Measurements from ENCODE around the gene GPHN. TPM values are rescaled to one million over a fixed set of nuclear protein-coding genes. Genes with fewer than 3 reads are reported as not detected.
A peak's percentile ranks its signal among the peaks of the same experiment; 100 is the strongest.

The GPHN gene
- total RNA-seq, 1 donor from 2014 or later = 8.8 TPM

DNA sequence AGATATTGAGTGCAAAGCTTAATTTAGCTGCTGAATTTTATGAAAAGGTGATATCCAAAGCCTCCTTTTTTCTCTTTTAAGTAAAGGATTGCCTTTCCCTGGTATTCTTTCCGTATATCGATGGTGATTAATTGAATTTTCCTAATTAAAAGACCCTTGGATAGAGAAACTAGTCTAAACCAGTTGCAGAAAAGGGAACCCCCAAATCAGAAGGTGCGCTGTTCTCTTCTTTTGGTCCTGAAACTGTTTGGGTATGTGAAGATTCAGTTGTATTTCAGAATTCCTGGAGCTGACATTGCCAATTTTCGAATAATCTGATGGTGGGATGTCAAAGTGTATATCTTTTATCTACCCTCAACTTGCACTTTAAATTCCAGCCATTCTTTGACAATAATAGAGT lies 1.9 kb downstream of the GPHN start:
- DNase-seq (ENCODE audit: low read depth) = no peak
- H3K4me3 ChIP-seq (ENCODE audit: low read depth, low read length) = peak overlapping the region; percentile 82
- TF ChIP-seq, protein P1, sequence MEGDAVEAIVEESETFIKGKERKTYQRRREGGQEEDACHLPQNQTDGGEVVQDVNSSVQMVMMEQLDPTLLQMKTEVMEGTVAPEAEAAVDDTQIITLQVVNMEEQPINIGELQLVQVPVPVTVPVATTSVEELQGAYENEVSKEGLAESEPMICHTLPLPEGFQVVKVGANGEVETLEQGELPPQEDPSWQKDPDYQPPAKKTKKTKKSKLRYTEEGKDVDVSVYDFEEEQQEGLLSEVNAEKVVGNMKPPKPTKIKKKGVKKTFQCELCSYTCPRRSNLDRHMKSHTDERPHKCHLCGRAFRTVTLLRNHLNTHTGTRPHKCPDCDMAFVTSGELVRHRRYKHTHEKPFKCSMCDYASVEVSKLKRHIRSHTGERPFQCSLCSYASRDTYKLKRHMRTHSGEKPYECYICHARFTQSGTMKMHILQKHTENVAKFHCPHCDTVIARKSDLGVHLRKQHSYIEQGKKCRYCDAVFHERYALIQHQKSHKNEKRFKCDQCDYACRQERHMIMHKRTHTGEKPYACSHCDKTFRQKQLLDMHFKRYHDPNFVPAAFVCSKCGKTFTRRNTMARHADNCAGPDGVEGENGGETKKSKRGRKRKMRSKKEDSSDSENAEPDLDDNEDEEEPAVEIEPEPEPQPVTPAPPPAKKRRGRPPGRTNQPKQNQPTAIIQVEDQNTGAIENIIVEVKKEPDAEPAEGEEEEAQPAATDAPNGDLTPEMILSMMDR (conservative IDR thresholded peaks at IDR 0.05; ENCODE audit: low read depth, low read length) = no peak

DNA sequence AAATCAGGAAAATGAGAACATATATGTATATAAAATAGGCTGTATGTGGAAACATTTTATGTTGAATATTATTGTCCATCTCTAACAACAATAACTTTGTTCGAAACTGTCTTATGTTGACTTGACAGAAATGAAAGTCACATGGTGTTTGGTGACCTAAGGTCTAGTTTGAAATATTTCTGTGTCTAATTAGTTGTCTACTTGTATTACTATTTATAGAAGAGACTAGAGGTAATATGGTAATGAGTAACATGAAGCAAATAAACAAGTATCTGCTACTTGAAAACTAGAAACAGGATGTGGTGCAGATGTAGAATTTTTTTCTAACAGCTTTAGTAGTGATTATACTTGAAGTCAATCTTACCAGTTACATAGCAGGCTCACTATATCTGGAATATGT lies 3.9 kb downstream of the GPHN start:
- TF ChIP-seq, protein P1 (conservative IDR thresholded peaks at IDR 0.05; ENCODE audit: low read depth, low read length) = no peak

DNA sequence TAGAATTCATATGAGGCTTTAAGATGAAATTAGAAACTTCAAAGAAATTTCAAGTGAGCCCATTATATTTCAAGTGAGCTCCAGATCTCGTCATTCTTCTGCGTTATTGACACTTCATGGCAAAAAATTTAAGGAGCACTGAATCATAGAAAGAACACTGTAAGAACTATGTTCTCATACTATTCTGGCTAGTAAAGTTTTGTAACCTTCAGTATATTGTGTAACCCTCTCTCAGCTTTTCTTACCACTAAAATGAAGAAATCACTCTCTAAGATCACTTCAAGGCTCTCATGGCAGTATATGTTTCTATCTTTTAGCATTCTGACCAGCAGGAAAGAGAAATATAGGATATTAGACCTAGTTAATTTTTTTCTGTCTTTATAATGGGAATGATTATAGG lies 6.3 kb downstream of the GPHN start:
- DNase-seq (ENCODE audit: low read depth) = no peak
- TF ChIP-seq, protein P1 (conservative IDR thresholded peaks at IDR 0.05; ENCODE audit: low read depth, low read length) = no peak
- H3K4me3 ChIP-seq (ENCODE audit: low read depth, low read length) = no peak overlapping the region

More for the DNA sequence above, 3.9 kb downstream of the GPHN start:
- no peak for DNase-seq (ENCODE audit: low read depth)
- no peak overlapping the region for H3K4me3 ChIP-seq (ENCODE audit: low read depth, low read length)

DNA sequence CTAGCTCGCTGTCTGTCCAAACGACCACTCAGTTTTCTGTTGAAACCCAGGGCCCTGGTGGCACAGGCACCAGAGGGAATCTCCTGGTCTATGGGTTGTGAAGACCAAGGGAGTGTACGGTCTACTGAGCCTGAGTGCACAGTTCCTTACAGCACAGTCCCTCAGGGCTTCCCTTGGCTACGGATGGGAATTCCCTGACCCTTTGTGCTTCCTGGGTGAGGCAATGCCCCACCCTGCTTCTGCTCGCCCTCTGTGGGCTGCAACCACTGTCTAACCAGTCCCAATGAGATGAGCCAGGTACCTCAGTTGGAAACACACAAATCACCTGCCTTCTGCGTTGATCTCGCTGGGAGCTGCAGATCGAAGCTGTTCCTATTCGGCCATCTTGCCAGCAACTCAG lies 22.6 kb downstream of the GPHN start:
- H3K4me3 ChIP-seq (ENCODE audit: low read depth, low read length) = no peak overlapping the region
- DNase-seq (ENCODE audit: low read depth) = no peak
- TF ChIP-seq, protein P1 (conservative IDR thresholded peaks at IDR 0.05; ENCODE audit: low read depth, low read length) = no peak

DNA sequence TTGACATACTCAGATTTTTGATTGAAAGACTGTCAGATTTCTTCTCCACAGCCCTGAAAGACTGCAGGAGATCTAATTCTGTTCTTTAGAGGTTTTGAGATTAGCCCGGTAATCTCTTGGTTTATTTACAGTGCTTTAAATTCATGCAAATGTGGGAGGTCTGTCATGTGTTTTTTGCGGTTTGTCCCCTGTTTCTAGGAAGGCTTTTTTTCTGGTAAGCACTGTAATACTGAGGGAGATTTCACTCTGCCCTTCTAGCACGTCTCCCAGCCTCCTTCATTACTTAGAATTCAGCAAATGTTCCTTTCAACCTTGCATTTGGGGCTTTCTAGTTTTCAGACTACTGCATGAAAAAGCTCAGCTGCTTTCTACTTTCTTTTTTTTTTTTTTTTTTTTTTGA lies 31.1 kb downstream of the GPHN start:
- no peak overlapping the region for H3K4me3 ChIP-seq (ENCODE audit: low read depth, low read length)
- DNase-seq (ENCODE audit: low read depth) = no peak
- TF ChIP-seq, protein P1 (conservative IDR thresholded peaks at IDR 0.05; ENCODE audit: low read depth, low read length) = no peak

DNA sequence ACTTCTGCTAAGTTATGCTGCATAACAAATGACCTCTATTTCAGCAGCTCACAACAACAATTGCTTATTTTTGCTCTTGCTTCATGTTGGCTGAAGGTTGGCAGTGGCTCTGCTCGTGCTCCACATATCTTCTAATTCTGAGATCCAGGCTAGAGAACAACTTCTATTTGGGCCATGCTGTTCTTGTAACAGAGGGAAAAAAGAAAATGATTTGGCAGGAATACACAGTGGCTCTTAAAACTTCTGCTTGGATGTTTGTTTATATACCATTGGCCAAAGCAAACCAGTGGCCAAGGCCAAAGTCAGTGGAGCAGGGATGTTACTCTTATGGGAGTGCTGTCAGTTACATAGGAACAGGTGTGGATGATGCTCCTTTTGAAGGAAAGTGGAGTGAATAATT lies 32.1 kb downstream of the GPHN start:
- DNase-seq (ENCODE audit: low read depth) = no peak
- TF ChIP-seq, protein P1 (conservative IDR thresholded peaks at IDR 0.05; ENCODE audit: low read depth, low read length) = no peak
- no peak overlapping the region for H3K4me3 ChIP-seq (ENCODE audit: low read depth, low read length)

DNA sequence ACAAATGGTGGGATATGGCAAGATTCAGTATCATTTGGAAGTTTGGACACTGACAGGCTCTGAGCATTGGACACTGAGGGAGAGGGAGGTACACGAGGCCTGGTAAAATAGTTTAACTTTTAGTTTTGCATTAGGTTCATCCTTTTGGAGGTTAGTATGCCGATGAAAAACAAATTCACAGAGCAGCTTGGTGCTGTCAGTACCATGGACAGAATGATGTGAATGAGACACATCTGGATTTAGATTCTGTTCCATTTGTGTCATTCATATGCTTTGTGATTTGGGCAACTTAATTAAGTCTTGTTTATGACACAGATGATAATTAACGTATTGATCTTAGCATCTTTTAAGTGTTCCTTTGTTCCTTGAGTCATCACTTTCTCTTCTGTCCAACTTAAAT lies 33.7 kb downstream of the GPHN start:
- DNase-seq (ENCODE audit: low read depth) = no peak
- H3K4me3 ChIP-seq (ENCODE audit: low read depth, low read length) = no peak overlapping the region
- TF ChIP-seq, protein P1 (conservative IDR thresholded peaks at IDR 0.05; ENCODE audit: low read depth, low read length) = no peak

Measured in epithelial cell of proximal tubule (primary cell).